SK-N-SH (cell line): ENCODE data around the gene CREB3L4.

Experiments used
- CTCF ChIP-seq: fragments of 200-600 bp; sonication (generic); IDR thresholded peaks from 2 replicates; pipeline ENCODE4 v1.6.1; 2017; ENCODE audit warnings: antibody characterized with exemption, mild to moderate bottlenecking, moderate library complexity
- REST ChIP-seq: IDR thresholded peaks from 2 replicates; pipeline ENCODE4 v1.6.1; 2012; ENCODE audit warnings: mild to moderate bottlenecking, low read depth, low read length, moderate library complexity
- YY1 ChIP-seq: IDR thresholded peaks from 2 replicates; pipeline ENCODE4 v1.4.0; 2012; ENCODE audit warnings: low read depth, mild to moderate bottlenecking

- TF ChIP-seq CTCF (no peak), YY1 (no peak), REST (no peak)
Observed at GRCh38 chr1:153968000-153968363, 280 bp downstream of the CREB3L4 start.
